ENCODE results near the gene GPR137C. TPM values are rescaled to one million over a fixed set of nuclear protein-coding genes. Genes with fewer than 3 reads are reported as not detected.

Gene GPR137C
- total RNA-seq, 4 donors from 2014 or later: 0.10 to 0.42 (median 0.38) TPM; not detected in 1

GRCh38 chr14:52598568-52598967, 45.9 kb downstream of the GPR137C start:
- no peaks in the 10 kb centered on the region for H3K4me1 ChIP-seq
- no peaks in the 10 kb centered on the region for H3K9me3 ChIP-seq
- in situ Hi-C loops (cut with MboI; ENCODE audit: low sequenced_read_pairs in 4 of 4): no loop called here

GRCh38 chr14:52599974-52600373, 47.3 kb downstream of the GPR137C start:
- intact Hi-C loops (cut with DNase I; ENCODE audit: low total_unique reads): no loop called here
- TF ChIP-seq CTCF (IDR thresholded peaks at IDR 0.05 in 4 of 5, conservative IDR thresholded peaks at IDR 0.05 in 1 of 5): no peak
- no peak for TF ChIP-seq POLR2A (IDR thresholded peaks at IDR 0.05)
- DNase-seq (no peak), ATAC-seq (no peak)
- Histone ChIP-seq H3K36me3 (peaks cover 0 to 3% of the 10 kb centered on the region in 2 donors), H3K9me3 (no peaks in the 10 kb centered on the region), H3K27ac (no peak overlapping the region), H3K4me3 (no peak overlapping the region), H3K4me1 (no peaks in the 10 kb centered on the region), H3K27me3 (no peaks in the 10 kb centered on the region)
- in situ Hi-C loops (cut with MboI; ENCODE audit: low sequenced_read_pairs in 4 of 4): no loop called here

More at GRCh38 chr14:52598568-52598967, 45.9 kb downstream of the GPR137C start:
- intact Hi-C loops (cut with DNase I; ENCODE audit: low total_unique reads): no loop called here
- DNase-seq: no peak
- H3K4me3 ChIP-seq: no peak overlapping the region
- ATAC-seq: no peak
- H3K36me3 ChIP-seq: no peaks in the 10 kb centered on the region
- H3K27me3 ChIP-seq: no peaks in the 10 kb centered on the region
- no peak for TF ChIP-seq CTCF (IDR thresholded peaks at IDR 0.05 in 4 of 5, conservative IDR thresholded peaks at IDR 0.05 in 1 of 5)
- no peak for TF ChIP-seq POLR2A (IDR thresholded peaks at IDR 0.05)
- no peak overlapping the region for H3K27ac ChIP-seq

DNA sequence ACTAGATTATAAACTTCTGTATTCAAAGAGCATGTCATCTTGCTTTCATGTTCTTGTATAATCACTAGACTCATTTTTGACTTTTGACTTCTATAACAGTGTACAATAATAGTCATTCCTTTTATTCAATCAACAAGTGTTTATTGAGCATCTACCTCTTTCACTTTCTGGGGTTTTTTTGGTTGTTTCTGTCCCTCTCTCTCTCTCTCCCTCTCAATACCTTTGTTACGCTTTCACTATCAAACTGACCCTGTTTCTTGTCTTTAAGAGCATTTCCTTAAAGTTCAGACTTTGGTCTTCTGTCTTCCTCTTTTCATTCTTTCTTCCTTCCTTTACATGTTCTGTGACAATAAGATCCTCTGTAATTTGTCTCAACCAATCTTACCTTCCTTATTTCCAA, 49.5 kb downstream of the GPR137C start:
- DNase-seq: no peak
- Histone ChIP-seq H3K9me3 (no peaks in the 10 kb centered on the region), H3K27ac (no peak overlapping the region), H3K4me1 (no peaks in the 10 kb centered on the region), H3K27me3 (no peaks in the 10 kb centered on the region), H3K4me3 (no peak overlapping the region), H3K36me3 (peaks cover 0 to 3% of the 10 kb centered on the region in 2 donors)
- intact Hi-C loops (cut with DNase I; ENCODE audit: low total_unique reads) (no loop called here), in situ Hi-C loops (cut with MboI; ENCODE audit: low sequenced_read_pairs in 4 of 4) (no loop called here)
- no peak for TF ChIP-seq CTCF (IDR thresholded peaks at IDR 0.05 in 4 of 5, conservative IDR thresholded peaks at IDR 0.05 in 1 of 5)
- no peak for TF ChIP-seq POLR2A (IDR thresholded peaks at IDR 0.05)
- no peak for ATAC-seq

DNA sequence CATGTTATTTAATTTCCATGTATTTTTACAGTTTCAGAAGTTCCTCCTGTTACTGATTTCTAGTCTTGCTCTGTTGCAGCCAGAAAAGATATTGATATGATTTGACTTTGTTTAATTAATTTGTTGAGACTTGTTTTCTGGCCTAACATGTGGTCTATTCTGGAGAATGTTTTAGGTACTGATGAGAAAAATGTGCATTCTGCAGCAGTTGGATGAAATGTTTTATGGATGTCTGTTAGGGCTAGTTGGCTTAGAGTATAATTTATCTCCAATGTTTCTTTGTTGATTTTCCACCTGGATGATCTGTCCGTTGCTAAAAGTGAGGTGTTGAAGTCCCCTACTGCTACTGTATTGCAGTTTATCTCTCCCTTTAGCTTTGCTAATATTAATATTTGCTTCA, 54.4 kb downstream of the GPR137C start:
- no peak for TF ChIP-seq POLR2A (IDR thresholded peaks at IDR 0.05)
- TF ChIP-seq CTCF (IDR thresholded peaks at IDR 0.05 in 4 of 5, conservative IDR thresholded peaks at IDR 0.05 in 1 of 5): no peak
- intact Hi-C loops (cut with DNase I; ENCODE audit: low total_unique reads): no loop called here
- Histone ChIP-seq H3K27ac (no peak overlapping the region), H3K4me3 (no peak overlapping the region), H3K36me3 (peaks cover 0 to 3% of the 10 kb centered on the region in 2 donors), H3K27me3 (no peaks in the 10 kb centered on the region), H3K9me3 (no peaks in the 10 kb centered on the region), H3K4me1 (no peaks in the 10 kb centered on the region)
- ATAC-seq (no peak), DNase-seq (no peak)
- in situ Hi-C loops (cut with MboI; ENCODE audit: low sequenced_read_pairs in 4 of 4): no loop called here

- no peaks in the 10 kb centered on the region for H3K27me3 ChIP-seq
- no peak overlapping the region for H3K4me3 ChIP-seq
- TF ChIP-seq POLR2A (IDR thresholded peaks at IDR 0.05): no peak
- H3K4me1 ChIP-seq: no peaks in the 10 kb centered on the region
- DNase-seq (no peak), ATAC-seq (no peak)
- in situ Hi-C loops (cut with MboI; ENCODE audit: low sequenced_read_pairs in 4 of 4) (no loop called here), intact Hi-C loops (cut with DNase I; ENCODE audit: low total_unique reads) (loop anchor here (5.0 kb wide), 1 partner anchor 1407 kb away; no protein-coding TSS in a partner anchor)
- H3K9me3 ChIP-seq: no peaks in the 10 kb centered on the region
- no peak overlapping the region for H3K27ac ChIP-seq
- peaks cover 0 to 2% of the 10 kb centered on the region in 2 donors for H3K36me3 ChIP-seq
Observed at GRCh38 chr14:52609445-52610044, 56.9 kb downstream of the GPR137C start.
